Neural cell (in vitro differentiated cells): ENCODE measurements around the gene KIF6.

Experiments
- CTCF ChIP-seq: fragments of 450-650 bp; IDR thresholded peaks from 2 replicates; pipeline ENCODE4 v1.5.1; 2014; ENCODE audit warnings: antibody characterized with exemption, mild to moderate bottlenecking, moderate library complexity; ENCODE audit not compliant: poor library complexity, severe bottlenecking
- EP300 ChIP-seq: fragments of 450-650 bp; conservative IDR thresholded peaks from 2 replicates; pipeline ENCODE4 v1.6.1; 2014; ENCODE audit warnings: antibody characterized with exemption, mild to moderate bottlenecking, moderate library complexity; ENCODE audit not compliant: poor library complexity, severe bottlenecking
- EZH2 ChIP-seq: fragments of 200-600, 300-800 bp; shearing (Covaris generic), sonication (generic); IDR thresholded peaks from 2 replicates; pipeline ENCODE4 v1.6.1; 2014; ENCODE audit warnings: antibody characterized with exemption, low read length, borderline replicate concordance, mild to moderate bottlenecking; ENCODE audit not compliant: insufficient read depth, poor library complexity, severe bottlenecking
- MXI1 ChIP-seq: fragments of 450-650 bp; conservative IDR thresholded peaks from 2 replicates; pipeline ENCODE4 v1.6.1; 2014; ENCODE audit warnings: antibody characterized with exemption, mild to moderate bottlenecking; ENCODE audit not compliant: poor library complexity, severe bottlenecking
- POLR2AphosphoS5 ChIP-seq: IDR thresholded peaks from 2 replicates; pipeline ENCODE4 v1.6.1; 2012
- REST ChIP-seq: IDR thresholded peaks from 2 replicates; pipeline ENCODE4 v1.6.1; 2012; ENCODE audit warnings: borderline replicate concordance
- SMC3 ChIP-seq: fragments of 450-650 bp; conservative IDR thresholded peaks from 2 replicates; pipeline ENCODE4 v1.6.1; 2014; ENCODE audit warnings: antibody characterized with exemption, mild to moderate bottlenecking, moderate library complexity; ENCODE audit not compliant: poor library complexity
- TAF1 ChIP-seq: IDR thresholded peaks from 2 replicates; pipeline ENCODE4 v1.6.1; 2012; ENCODE audit warnings: low read depth

- TF ChIP-seq POLR2AphosphoS5 (no peak), EZH2 (no peak), CTCF (no peak), TAF1 (no peak), REST (no peak), SMC3 (no peak), MXI1 (no peak), EP300 (no peak)
Observed at GRCh38 chr6:39700362-39700761, 24.8 kb downstream of the KIF6 start.
